A549 (cell line): ENCODE data around the gene TBL1X. TPM values are rescaled to one million over a fixed set of nuclear protein-coding genes. Genes with fewer than 3 reads are reported as not detected.

ENCODE experiments used
- ATAC-seq, 2 experiments: fragments of 200-7000 bp in 1 of 2; fragments of >200 bp in 1 of 2; cut with Nextera tagmentation in 1 of 2; cut with Tn5 transposase in 1 of 2; 3 replicates each; pipeline versions ENCODE4 v1.8.0 to v1.9.1; 2018 to 2020; ENCODE audit warnings: mild to moderate bottlenecking in 1 of 2, moderate library complexity in 1 of 2
- CTCF ChIA-PET: fragments of 300-600 bp; sonication (Branson Sonifier 250); formaldehyde crosslinking; extraction: SDS; loops from one replicate; lab custom pipeline; 2021; ENCODE audit warnings: antibody characterized with exemption, inconsistent platforms; lab: Yijun Ruan, JAX
- POLR2A ChIA-PET: fragments of 350-600 bp; formaldehyde crosslinking; extraction: SDS; loops from one replicate; lab custom pipeline; 2021; ENCODE audit warnings: antibody characterized with exemption, inconsistent platforms; lab: Yijun Ruan, JAX
- DNase-seq, 2 experiments: peaks; one replicate each; pipeline versions ENCODE4 v3.0.0 to v3.0.0-alpha.2; 2011 to 2016; ENCODE audit warnings: low read depth in 1 of 2, low spot score in 1 of 2
- FAIRE-seq: peaks from 2 replicates; lab custom pipeline; 2011; peaks lifted over from hg19 to GRCh38; lab: Jason Lieb, UNC
- H3K27ac ChIP-seq, 2 experiments: fragments of >200 bp; sonication (Bioruptor Twin); formaldehyde crosslinking; 3 replicates each; pipeline ENCODE4 v1.5.1; 2016 to 2017
- H3K4me1 ChIP-seq: fragments of >200 bp; sonication (Bioruptor Twin); formaldehyde crosslinking; 3 replicates; pipeline ENCODE4 v1.6.1; 2016
- H3K4me2 ChIP-seq: fragments of >200 bp; sonication (Bioruptor Twin); formaldehyde crosslinking; 3 replicates; pipeline ENCODE4 v1.6.1; 2016
- H3K4me3 ChIP-seq: fragments of >200 bp; sonication (Bioruptor Twin); formaldehyde crosslinking; 3 replicates; pipeline ENCODE4 v1.5.1; 2016
- H3K9me3 ChIP-seq: fragments of >200 bp; sonication (Bioruptor Twin); formaldehyde crosslinking; 3 replicates; pipeline ENCODE4 v1.6.1; 2016
- BCL3 ChIP-seq: fragments of >200 bp; sonication (Bioruptor Twin); formaldehyde crosslinking; IDR thresholded peaks from 3 replicates; pipeline ENCODE4 v1.6.1; 2016
- BHLHE40 ChIP-seq: IDR thresholded peaks from 2 replicates; pipeline ENCODE4 v1.6.1; 2012; ENCODE audit warnings: low read depth, low read length, inconsistent platforms
- CEBPB ChIP-seq, 2 experiments: fragments of >200 bp in 1 of 2; sonication (Bioruptor Twin) in 1 of 2; formaldehyde crosslinking in 1 of 2; IDR thresholded peaks; 2 replicates each; pipeline ENCODE4 v1.6.1; 2012 to 2016
- CHD2 ChIP-seq: fragments of 150-350 bp; IDR thresholded peaks from 2 replicates; pipeline ENCODE4 v1.6.1; 2014; ENCODE audit warnings: low read length; ENCODE audit not compliant: partially characterized antibody
- E2F6 ChIP-seq: IDR thresholded peaks from 2 replicates; pipeline ENCODE4 v1.6.1; 2012; ENCODE audit warnings: low read depth, borderline replicate concordance
- EP300 ChIP-seq, 2 experiments: fragments of >200 bp; sonication (Bioruptor Twin); formaldehyde crosslinking; IDR thresholded peaks; 2 replicates in 1 of 2; 3 replicates in 1 of 2; pipeline ENCODE4 v1.6.1; 2016 to 2017
- FOSL2 ChIP-seq, 2 experiments: fragments of 450-650 bp in 1 of 2; fragments of >200 bp in 1 of 2; sonication (Bioruptor Twin) in 1 of 2; formaldehyde crosslinking; IDR thresholded peaks; 2 replicates each; pipeline versions ENCODE4 v1.5.0 to v1.6.1; 2016 to 2020; ENCODE audit warnings: mild to moderate bottlenecking in 1 of 2, moderate library complexity in 1 of 2
- GATA3 ChIP-seq: IDR thresholded peaks from 2 replicates; pipeline ENCODE4 v1.6.1; 2012; ENCODE audit warnings: borderline replicate concordance
- HEYL ChIP-seq: fragments of 250-450 bp; sonication (Bioruptor Pico); IDR thresholded peaks from 2 replicates; pipeline ENCODE4 v1.8.0; 2021; ENCODE audit warnings: mild to moderate bottlenecking, moderate library complexity
- HOXA7 ChIP-seq: fragments of 250-450 bp; sonication (Bioruptor Pico); IDR thresholded peaks from 2 replicates; pipeline ENCODE4 v1.5.0; 2020; ENCODE audit warnings: mild to moderate bottlenecking, moderate library complexity
- HOXB5 ChIP-seq: fragments of 250-450 bp; sonication (Bioruptor Pico); IDR thresholded peaks from 2 replicates; pipeline ENCODE4 v1.5.0; 2020; ENCODE audit warnings: mild to moderate bottlenecking, moderate library complexity
- KDM1A ChIP-seq: fragments of 200-600 bp; sonication (generic); IDR thresholded peaks from 2 replicates; pipeline ENCODE4 v1.6.1; 2016; ENCODE audit warnings: low read depth, mild to moderate bottlenecking
- MAX ChIP-seq: IDR thresholded peaks from 2 replicates; pipeline ENCODE4 v1.6.1; 2012
- MAZ ChIP-seq: fragments of 150-350 bp; IDR thresholded peaks from 2 replicates; pipeline ENCODE4 v1.6.1; 2014; ENCODE audit warnings: antibody characterized with exemption, low read depth, low read length, borderline replicate concordance
- NR3C1 ChIP-seq: fragments of >200 bp; sonication (Bioruptor Twin); formaldehyde crosslinking; IDR thresholded peaks from 3 replicates; pipeline ENCODE4 v1.6.1; 2017
- PBX3 ChIP-seq: IDR thresholded peaks from 2 replicates; pipeline ENCODE4 v1.6.1; 2012
- RAD21 ChIP-seq, 2 experiments: fragments of >200 bp in 1 of 2; sonication (Bioruptor Twin) in 1 of 2; formaldehyde crosslinking in 1 of 2; IDR thresholded peaks in 1 of 2; conservative IDR thresholded peaks in 1 of 2; 2 replicates in 1 of 2; 3 replicates in 1 of 2; pipeline ENCODE4 v1.6.1; 2012 to 2018; ENCODE audit warnings: inconsistent platforms in 1 of 2
- RNF2 ChIP-seq: fragments of 200-600 bp; sonication (generic); IDR thresholded peaks from 2 replicates; pipeline ENCODE4 v1.6.1; 2016; ENCODE audit warnings: low read depth, mild to moderate bottlenecking, antibody characterized with exemption, moderate library complexity, borderline replicate concordance
- SREBF2 ChIP-seq: fragments of 450-650 bp; IDR thresholded peaks from 2 replicates; pipeline ENCODE4 v1.6.1; 2014; ENCODE audit warnings: mild to moderate bottlenecking, moderate library complexity
- ZC3H11A ChIP-seq: fragments of 450-650 bp; IDR thresholded peaks from 2 replicates; pipeline ENCODE4 v1.6.1; 2014; ENCODE audit warnings: antibody characterized with exemption, mild to moderate bottlenecking
- ZFP36 ChIP-seq: fragments of 450-650 bp; IDR thresholded peaks from 2 replicates; pipeline ENCODE4 v1.6.1; 2014; ENCODE audit warnings: borderline replicate concordance; ENCODE audit not compliant: partially characterized antibody
- WGBS: methylation state at CpG from one replicate; pipeline ENCODE4 v1.1.6; 2017; ENCODE audit errors: missing lambda C conversion rate; 5-methylcytosine and 5-hydroxymethylcytosine counted together
- polyA plus RNA-seq, 4 experiments: library from polyadenylated mRNA; depleted of rRNA in 3 of 4; stranded (reverse); fragments of >200 nt; fragmentation: RNase III in 1 of 4; extraction: RNeasy Plus Mini Kit Qiagen cat#74134 plus additional on column Dnase treatment in 1 of 4; gene quantifications; 2 replicates in 3 of 4; 3 replicates in 1 of 4; pipeline ENCODE4 v1.2.3, GENCODE V29; 2011 to 2017
- TF ChIP-seq, protein P1 (sequence below): fragments of 200-600 bp; sonication (generic); IDR thresholded peaks from 2 replicates; pipeline ENCODE4 v1.6.1; 2016; ENCODE audit warnings: antibody characterized with exemption, mild to moderate bottlenecking, moderate library complexity

Gene TBL1X
- polyA plus RNA-seq, 2 of the 4 experiments (the other 2 are of a cell fraction) = 14.6 to 18.0 TPM

GRCh38 chrX:9597361-9598035, 132.6 kb downstream of the TBL1X start:
- H3K4me3 ChIP-seq = no peak overlapping the region
- H3K4me2 ChIP-seq = no peak overlapping the region
- TF ChIP-seq EP300 (IDR thresholded peaks at IDR 0.05) = no peak
- no peak for TF ChIP-seq NR3C1
- TF ChIP-seq GATA3 = no peak
- TF ChIP-seq ZC3H11A = no peak
- no peak for TF ChIP-seq RAD21 (conservative IDR thresholded peaks at IDR 0.05 in 1 of 2, IDR thresholded peaks at IDR 0.05 in 1 of 2)
- TF ChIP-seq SREBF2 = no peak
- no peak for TF ChIP-seq CEBPB (IDR thresholded peaks at IDR 0.05)
- TF ChIP-seq HOXA7 (CRISPR knock-in tag) = no peak
- no peak for TF ChIP-seq E2F6
- TF ChIP-seq, protein P1, sequence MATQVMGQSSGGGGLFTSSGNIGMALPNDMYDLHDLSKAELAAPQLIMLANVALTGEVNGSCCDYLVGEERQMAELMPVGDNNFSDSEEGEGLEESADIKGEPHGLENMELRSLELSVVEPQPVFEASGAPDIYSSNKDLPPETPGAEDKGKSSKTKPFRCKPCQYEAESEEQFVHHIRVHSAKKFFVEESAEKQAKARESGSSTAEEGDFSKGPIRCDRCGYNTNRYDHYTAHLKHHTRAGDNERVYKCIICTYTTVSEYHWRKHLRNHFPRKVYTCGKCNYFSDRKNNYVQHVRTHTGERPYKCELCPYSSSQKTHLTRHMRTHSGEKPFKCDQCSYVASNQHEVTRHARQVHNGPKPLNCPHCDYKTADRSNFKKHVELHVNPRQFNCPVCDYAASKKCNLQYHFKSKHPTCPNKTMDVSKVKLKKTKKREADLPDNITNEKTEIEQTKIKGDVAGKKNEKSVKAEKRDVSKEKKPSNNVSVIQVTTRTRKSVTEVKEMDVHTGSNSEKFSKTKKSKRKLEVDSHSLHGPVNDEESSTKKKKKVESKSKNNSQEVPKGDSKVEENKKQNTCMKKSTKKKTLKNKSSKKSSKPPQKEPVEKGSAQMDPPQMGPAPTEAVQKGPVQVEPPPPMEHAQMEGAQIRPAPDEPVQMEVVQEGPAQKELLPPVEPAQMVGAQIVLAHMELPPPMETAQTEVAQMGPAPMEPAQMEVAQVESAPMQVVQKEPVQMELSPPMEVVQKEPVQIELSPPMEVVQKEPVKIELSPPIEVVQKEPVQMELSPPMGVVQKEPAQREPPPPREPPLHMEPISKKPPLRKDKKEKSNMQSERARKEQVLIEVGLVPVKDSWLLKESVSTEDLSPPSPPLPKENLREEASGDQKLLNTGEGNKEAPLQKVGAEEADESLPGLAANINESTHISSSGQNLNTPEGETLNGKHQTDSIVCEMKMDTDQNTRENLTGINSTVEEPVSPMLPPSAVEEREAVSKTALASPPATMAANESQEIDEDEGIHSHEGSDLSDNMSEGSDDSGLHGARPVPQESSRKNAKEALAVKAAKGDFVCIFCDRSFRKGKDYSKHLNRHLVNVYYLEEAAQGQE = no peak
- no peak for TF ChIP-seq ZFP36
- no peak for TF ChIP-seq RNF2
- no peak for TF ChIP-seq MAX
- no peak for TF ChIP-seq FOSL2 (IDR thresholded peaks at IDR 0.05)
- no peak for TF ChIP-seq FOSL2 (CRISPR knock-in tag; IDR thresholded peaks at IDR 0.05)
- TF ChIP-seq HEYL = no peak
- no peak for TF ChIP-seq BHLHE40
- TF ChIP-seq BCL3 = no peak
- TF ChIP-seq HOXB5 (CRISPR knock-in tag) = no peak
- TF ChIP-seq PBX3 = no peak
- no peak for ATAC-seq
- H3K27ac ChIP-seq = no peak overlapping the region
- H3K9me3 ChIP-seq = no peaks in the 10 kb centered on the region
- FAIRE-seq = no peak
- no peaks in the 10 kb centered on the region for H3K4me1 ChIP-seq
- WGBS = 96% methylated on average over 13 of the region's 13 CpGs
- DNase-seq = no peak
- CTCF ChIA-PET = no interaction called here
- POLR2A ChIA-PET = no interaction called here

- ChIA-PET POLR2A (no interaction called here), CTCF (no interaction called here)
- no peaks in the 10 kb centered on the region for H3K4me1 ChIP-seq
- TF ChIP-seq HOXA7 (CRISPR knock-in tag) (no peak), KDM1A (no peak), CHD2 (no peak), MAZ (no peak), GATA3 (no peak)
- H3K4me3 ChIP-seq = no peak overlapping the region
- ATAC-seq (no peak), FAIRE-seq (no peak), DNase-seq (no peak)
- 83% methylated on average over 7 of the region's 7 CpGs for WGBS
- H3K4me2 ChIP-seq = no peak overlapping the region
- no peak overlapping the region for H3K27ac ChIP-seq
- H3K9me3 ChIP-seq = no peaks in the 10 kb centered on the region
These were observed 133.5 kb downstream of the TBL1X start for GRCh38 chrX:9598344-9598743.
